H1 (cell line): ENCODE data around the gene ZNF346. TPM values are rescaled to one million over a fixed set of nuclear protein-coding genes. Genes with fewer than 3 reads are reported as not detected.

Source experiments
- CTCF ChIA-PET: fragments of 300-600 bp; sonication (Branson Sonifier 250); formaldehyde crosslinking; loops from one replicate; lab custom pipeline; 2021; ENCODE audit not compliant: partially characterized antibody; lab: Charles Lee
- POLR2A ChIA-PET: fragments of 300-600 bp; sonication (Branson Sonifier 250); formaldehyde crosslinking; loops from one replicate; lab custom pipeline; 2021; ENCODE audit warnings: inconsistent platforms; ENCODE audit not compliant: partially characterized antibody; lab: Charles Lee
- DNase-seq, 2 experiments: peaks; one replicate each; pipeline versions ENCODE4 v3.0.0 to v3.0.0-alpha.2; 2010 to 2022; ENCODE audit warnings: low spot score in 2 of 2, low read depth in 1 of 2, mixed read lengths in 1 of 2
- FAIRE-seq: peaks from 2 replicates; lab custom pipeline; 2011; peaks lifted over from hg19 to GRCh38; lab: Jason Lieb, UNC
- H2AFZ ChIP-seq: 2 replicates; pipeline ENCODE4 v1.8.1; 2012; ENCODE audit warnings: low read length, inconsistent platforms
- H2AK5ac ChIP-seq: 2 replicates; pipeline ENCODE4 v1.6.1; 2013; ENCODE audit warnings: low read depth, low read length
- H2BK120ac ChIP-seq: replicated peaks from 2 replicates; pipeline ENCODE3; 2013; ENCODE audit warnings: low read depth, low read length, inconsistent platforms
- H2BK12ac ChIP-seq: 2 replicates; pipeline ENCODE4 v1.6.1; 2013; ENCODE audit warnings: low read depth, low read length
- H2BK15ac ChIP-seq: 2 replicates; pipeline ENCODE4 v1.6.1; 2013; ENCODE audit warnings: low read length
- H2BK20ac ChIP-seq: 2 replicates; pipeline ENCODE4 v1.6.1; 2013; ENCODE audit warnings: low read length
- H2BK5ac ChIP-seq: 2 replicates; pipeline ENCODE4 v1.6.1; 2013; ENCODE audit warnings: low read depth, low read length
- H3K14ac ChIP-seq: 2 replicates; pipeline ENCODE4 v1.6.1; 2013; ENCODE audit warnings: inconsistent platforms; ENCODE audit not compliant: insufficient read length
- H3K18ac ChIP-seq: 2 replicates; pipeline ENCODE4 v1.6.1; 2013; ENCODE audit warnings: low read length; ENCODE audit errors: extremely low read depth
- H3K23ac ChIP-seq: 2 replicates; pipeline ENCODE4 v1.6.1; 2013; ENCODE audit warnings: inconsistent platforms; ENCODE audit not compliant: insufficient read length
- H3K23me2 ChIP-seq: 2 replicates; pipeline ENCODE4 v1.6.1; 2013; ENCODE audit warnings: low read depth, low read length
- H3K27ac ChIP-seq: 2 replicates; pipeline ENCODE4 v1.6.1; 2011; ENCODE audit warnings: low read depth, low read length, inconsistent platforms
- H3K27me3 ChIP-seq, 4 experiments: replicated peaks in 1 of 4; 1 replicate in 1 of 4; 2 replicates in 3 of 4; pipeline versions ENCODE4 v1.6.1 to v1.8.1; 2011 to 2013; ENCODE audit warnings: low read length in 3 of 4, mild to moderate bottlenecking in 3 of 4, inconsistent platforms in 2 of 4, mixed read lengths in 2 of 4, moderate library complexity in 1 of 4; ENCODE audit not compliant: control insufficient read depth in 3 of 4, insufficient read depth in 3 of 4; ENCODE audit errors: extremely low read depth in 1 of 4
- H3K36me3 ChIP-seq, 4 experiments: 2 replicates each; pipeline versions ENCODE4 v1.6.1 to v1.8.1; 2011 to 2013; ENCODE audit warnings: mild to moderate bottlenecking in 4 of 4, low read length in 3 of 4, moderate library complexity in 2 of 4, control low read depth in 1 of 4, inconsistent platforms in 1 of 4; ENCODE audit not compliant: insufficient read depth in 4 of 4, control insufficient read depth in 2 of 4
- H3K4ac ChIP-seq: replicated peaks from 2 replicates; pipeline ENCODE3; 2013; ENCODE audit warnings: low read length, low read depth, mixed read lengths, inconsistent platforms; ENCODE audit not compliant: insufficient read length
- H3K4me1 ChIP-seq, 4 experiments: replicated peaks in 1 of 4; 1 replicate in 1 of 4; 2 replicates in 3 of 4; pipeline versions ENCODE4 v1.6.1 to v1.8.1; 2011 to 2013; ENCODE audit warnings: low read length in 3 of 4, inconsistent platforms in 2 of 4, mixed read lengths in 1 of 4; ENCODE audit not compliant: insufficient read depth in 4 of 4, control insufficient read depth in 3 of 4
- H3K4me2 ChIP-seq, 2 experiments: 2 replicates each; pipeline versions ENCODE4 v1.6.1 to v1.8.1; 2011 to 2013; ENCODE audit warnings: low read depth in 2 of 2, low read length in 2 of 2, control low read depth in 1 of 2, inconsistent platforms in 1 of 2, mild to moderate bottlenecking in 1 of 2; ENCODE audit not compliant: insufficient read depth in 1 of 2
- H3K4me3 ChIP-seq, 4 experiments: fragments of 200-600, 300-600 bp in 1 of 4; sonication (generic), shearing (Covaris generic), sonication (Bioruptor Twin) in 1 of 4; 2 replicates each; pipeline versions ENCODE4 v1.5.1 to v1.8.1; 2011 to 2016; ENCODE audit warnings: low read length in 4 of 4, low read depth in 3 of 4, control low read depth in 2 of 4, inconsistent platforms in 2 of 4, mild to moderate bottlenecking in 2 of 4, mixed read lengths in 1 of 4, moderate library complexity in 1 of 4; ENCODE audit not compliant: insufficient read depth in 2 of 4; ENCODE audit errors: extremely low read depth in 1 of 4
- H3K56ac ChIP-seq: replicated peaks from 2 replicates; pipeline ENCODE3; 2013; ENCODE audit warnings: low read depth, mild to moderate bottlenecking, mixed read lengths, low read length, inconsistent platforms; ENCODE audit not compliant: insufficient read length
- H3K79me1 ChIP-seq: 2 replicates; pipeline ENCODE4 v1.6.1; 2013; ENCODE audit warnings: low read depth, low read length, control low read depth
- H3K79me2 ChIP-seq, 2 experiments: 2 replicates each; pipeline versions ENCODE4 v1.6.1 to v1.8.1; 2012 to 2013; ENCODE audit warnings: low read length in 2 of 2, mild to moderate bottlenecking in 2 of 2, inconsistent platforms in 1 of 2; ENCODE audit not compliant: insufficient read depth in 2 of 2, control insufficient read depth in 1 of 2
- H3K9ac ChIP-seq, 4 experiments: replicated peaks in 1 of 4; 1 replicate in 1 of 4; 2 replicates in 3 of 4; pipeline versions ENCODE4 v1.6.1 to v1.8.1; 2011 to 2013; ENCODE audit warnings: low read depth in 3 of 4, low read length in 3 of 4, control low read depth in 2 of 4, mild to moderate bottlenecking in 2 of 4, moderate library complexity in 2 of 4, inconsistent platforms in 1 of 4; ENCODE audit errors: extremely low read depth in 1 of 4
- H3K9me3 ChIP-seq, 2 experiments: 2 replicates each; pipeline versions ENCODE4 v1.6.1 to v1.8.1; 2012 to 2013; ENCODE audit warnings: mild to moderate bottlenecking in 2 of 2, moderate library complexity in 2 of 2, control low read depth in 1 of 2, inconsistent platforms in 1 of 2, low read depth in 1 of 2, low read length in 1 of 2, mixed read lengths in 1 of 2; ENCODE audit not compliant: insufficient read depth in 2 of 2
- H4K20me1 ChIP-seq, 2 experiments: replicated peaks in 1 of 2; 2 replicates each; pipeline versions ENCODE3 to v1.8.1; 2011 to 2013; ENCODE audit warnings: inconsistent platforms in 2 of 2, low read length in 2 of 2, mild to moderate bottlenecking in 1 of 2; ENCODE audit not compliant: insufficient read depth in 2 of 2, control insufficient read depth in 1 of 2
- H4K5ac ChIP-seq: 2 replicates; pipeline ENCODE4 v1.6.1; 2013; ENCODE audit warnings: low read length, low read depth, mixed read lengths, inconsistent platforms; ENCODE audit not compliant: insufficient read length
- H4K8ac ChIP-seq: 2 replicates; pipeline ENCODE4 v1.8.0; 2013; ENCODE audit warnings: mild to moderate bottlenecking, moderate library complexity, low read length, inconsistent platforms; ENCODE audit not compliant: insufficient read depth; ENCODE audit errors: extremely low read depth
- H4K91ac ChIP-seq: replicated peaks from 2 replicates; pipeline ENCODE3; 2013; ENCODE audit warnings: low read length, mixed read lengths, inconsistent platforms; ENCODE audit not compliant: insufficient read length
- CHD1 ChIP-seq: IDR thresholded peaks from 2 replicates; pipeline ENCODE4 v1.6.1; 2012; ENCODE audit warnings: low read depth, low read length, improper control_type of control experiment
- FOSL1 ChIP-seq: IDR thresholded peaks from 2 replicates; pipeline ENCODE4 v1.6.1; 2011; ENCODE audit warnings: mild to moderate bottlenecking, low read depth, low read length, moderate library complexity; ENCODE audit not compliant: insufficient read depth
- JUND ChIP-seq: IDR thresholded peaks from 2 replicates; pipeline ENCODE4 v1.6.1; 2011; ENCODE audit warnings: mild to moderate bottlenecking, improper control_type of control experiment, low read length
- KDM5A ChIP-seq: fragments of 200-600 bp; IDR thresholded peaks from 2 replicates; pipeline ENCODE4 v1.7.1; 2012; ENCODE audit warnings: mild to moderate bottlenecking, low read length, inconsistent platforms, mixed read lengths
- NRF1 ChIP-seq: IDR thresholded peaks from 2 replicates; pipeline ENCODE4 v1.6.1; 2011; ENCODE audit warnings: mild to moderate bottlenecking, low read depth, low read length, improper control_type of control experiment
- PHF8 ChIP-seq: fragments of 200-600 bp; sonication (generic); conservative IDR thresholded peaks from 2 replicates; pipeline ENCODE4 v1.7.1; 2012; ENCODE audit warnings: low read depth, mild to moderate bottlenecking, inconsistent platforms, low read length, moderate library complexity
- POLR2AphosphoS5 ChIP-seq: IDR thresholded peaks from 2 replicates; pipeline ENCODE4 v1.6.1; 2011; ENCODE audit warnings: low read depth, low read length
- RNF2 ChIP-seq: fragments of 200-900, 300-1000 bp; sonication (generic); IDR thresholded peaks from 2 replicates; pipeline ENCODE4 v1.7.1; 2016; ENCODE audit warnings: borderline replicate concordance, low read depth, mild to moderate bottlenecking, antibody characterized with exemption, low read length; ENCODE audit not compliant: poor library complexity, severe bottlenecking; ENCODE audit errors: missing control alignments
- SIX5 ChIP-seq: IDR thresholded peaks from 2 replicates; pipeline ENCODE4 v1.6.1; 2011; ENCODE audit warnings: mild to moderate bottlenecking, low read depth, low read length
- TAF1 ChIP-seq: IDR thresholded peaks from 2 replicates; pipeline ENCODE4 v1.6.1; 2011; ENCODE audit warnings: mild to moderate bottlenecking, low read depth, low read length
- TAF7 ChIP-seq: optimal IDR thresholded peaks from 2 replicates; pipeline ENCODE3; 2011; ENCODE audit warnings: low read depth, mild to moderate bottlenecking, inconsistent platforms, low read length, moderate library complexity, borderline replicate concordance
- TCF12 ChIP-seq: IDR thresholded peaks from 2 replicates; pipeline ENCODE4 v1.6.1; 2011; ENCODE audit warnings: low read depth, mild to moderate bottlenecking, low read length
- ZNF274 ChIP-seq: IDR thresholded peaks from 2 replicates; pipeline ENCODE4 v1.7.0; 2012; ENCODE audit warnings: low read length, borderline replicate concordance; ENCODE audit errors: extremely low read depth
- WGBS, 2 experiments: shearing (Covaris generic) in 1 of 2; methylation state at CpG; one replicate each; pipeline versions ENCODE4 v1.1.6 to v1.1.7; 2013 to 2015; ENCODE audit warnings: low lambda C conversion rate in 2 of 2, mixed read lengths in 2 of 2, inconsistent platforms in 1 of 2, low coverage in 1 of 2, missing lambda C conversion rate in 1 of 2; ENCODE audit not compliant: insufficient replicate concordance in 2 of 2, insufficient coverage in 1 of 2, insufficient read length in 1 of 2; ENCODE audit errors: extremely low coverage in 1 of 2, missing lambda C conversion rate in 1 of 2; 5-methylcytosine and 5-hydroxymethylcytosine counted together
- polyA plus RNA-seq, 7 experiments: library from polyadenylated mRNA; depleted of rRNA in 3 of 7; stranded (reverse) in 5 of 7; unstranded in 2 of 7; fragments of >200 nt in 5 of 7; fragments of 200-250 nt in 2 of 7; gene quantifications; 1 replicate in 5 of 7; 2 replicates in 1 of 7; 4 replicates in 1 of 7; pipeline versions ENCODE4 v1.2.1 to v1.2.3, GENCODE V29; 2011 to 2013; ENCODE audit warnings: missing spikeins in 2 of 7, mixed read lengths in 2 of 7
- total RNA-seq: library from RNA; stranded (reverse); fragmentation: NEBNext Ultra II Directional; extraction: Animal tissue kit (Norgen Biotek cat#: 25700); gene quantifications from 2 replicates; pipeline ENCODE4 v1.2.1, GENCODE V29; 2021
- TF ChIP-seq, protein P1 (sequence below): IDR thresholded peaks from 2 replicates; pipeline ENCODE4 v1.6.1; 2011; ENCODE audit warnings: low read length, improper control_type of control experiment

Gene ZNF346
- total and polyA plus RNA-seq, 2 of the 8 experiments (the other 6 are each of a cell fraction or from before 2014, with no cell fraction given): 19.9 to 20.8 TPM

DNA sequence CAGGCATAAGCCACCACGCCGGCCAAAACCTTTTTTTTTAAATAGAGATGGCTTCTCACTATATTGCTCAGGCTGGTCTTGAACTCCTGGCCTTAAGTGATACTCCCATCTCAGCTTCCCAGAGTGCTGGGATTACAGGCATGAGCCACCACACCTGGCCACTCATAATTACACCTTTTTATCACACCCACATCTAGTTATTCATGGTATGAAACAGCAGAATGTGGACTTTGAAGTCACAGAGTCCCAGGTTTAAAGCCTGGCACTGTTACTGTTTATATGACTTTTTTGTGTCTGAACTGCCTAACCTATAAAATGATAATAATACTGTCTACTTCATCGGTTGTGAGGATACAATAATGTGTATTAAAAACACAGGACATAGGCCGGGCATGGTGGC, 23.1 kb downstream of the ZNF346 start:
- ChIA-PET POLR2A (interaction anchor here (0.6 to 1.0 kb wide), 2 partner anchors 13 to 42 kb away, joined by 3 to 4 read pairs; no protein-coding TSS in a partner anchor), CTCF (interaction anchor here (1.7 to 3.5 kb wide), 2 partner anchors 23 to 26 kb away, joined by 5 to 10 read pairs; partner anchors contain the start of gene ZNF346)
- Histone ChIP-seq H3K14ac (no peak overlapping the region), H2BK20ac (no peak overlapping the region), H3K27ac (no peak overlapping the region), H3K4me1 (no peaks in the 10 kb centered on the region), H3K23ac (no peak overlapping the region), H2BK12ac (no peak overlapping the region), H2BK120ac (no peak overlapping the region), H3K27me3 (no peaks in the 10 kb centered on the region), H3K23me2 (no peaks in the 10 kb centered on the region), H3K9ac (no peak overlapping the region), H4K5ac (no peak overlapping the region), H3K36me3 (peaks cover 6 to 36% (median 20%) of the 10 kb centered on the region in 4 experiments; a peak in 7 of 8 replicates), H2AK5ac (no peak overlapping the region), H4K91ac (no peak overlapping the region), H3K79me1 (no peaks in the 10 kb centered on the region), H3K4me2 (no peak overlapping the region), H2BK15ac (no peak overlapping the region), H3K79me2 (no peaks in the 10 kb centered on the region), H4K8ac (no peak overlapping the region), H3K56ac (no peak overlapping the region), H4K20me1 (peaks cover 0 to 2% of the 10 kb centered on the region in 2 experiments), H3K4ac (no peak overlapping the region), H3K4me3 (no peak overlapping the region), H3K18ac (no peak overlapping the region), H3K9me3 (no peaks in the 10 kb centered on the region), H2BK5ac (no peak overlapping the region), H2AFZ (no peak overlapping the region)
- DNase-seq (no peak), FAIRE-seq (no peak)
- WGBS, 2 experiments: 92% methylated on average over 4 of the region's 4 CpGs; no CpG with 5 or more reads in 1 of the 2 experiments
- no peak for TF ChIP-seq PHF8
- no peak for TF ChIP-seq CHD1
- TF ChIP-seq RNF2: no peak
- no peak for TF ChIP-seq POLR2AphosphoS5
- TF ChIP-seq, protein P1, sequence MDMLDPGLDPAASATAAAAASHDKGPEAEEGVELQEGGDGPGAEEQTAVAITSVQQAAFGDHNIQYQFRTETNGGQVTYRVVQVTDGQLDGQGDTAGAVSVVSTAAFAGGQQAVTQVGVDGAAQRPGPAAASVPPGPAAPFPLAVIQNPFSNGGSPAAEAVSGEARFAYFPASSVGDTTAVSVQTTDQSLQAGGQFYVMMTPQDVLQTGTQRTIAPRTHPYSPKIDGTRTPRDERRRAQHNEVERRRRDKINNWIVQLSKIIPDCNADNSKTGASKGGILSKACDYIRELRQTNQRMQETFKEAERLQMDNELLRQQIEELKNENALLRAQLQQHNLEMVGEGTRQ: no peak
- no peak for TF ChIP-seq TAF7
- no peak for TF ChIP-seq NRF1
- no peak for TF ChIP-seq JUND
- no peak for TF ChIP-seq KDM5A
- TF ChIP-seq TAF1: no peak
- no peak for TF ChIP-seq SIX5
- TF ChIP-seq TCF12: no peak
- TF ChIP-seq FOSL1: no peak
- no peak for TF ChIP-seq ZNF274
